OCI-LY3 (cell line): Measurements from ENCODE around the gene PNPLA8.
"Not testable (repeated sequence)": the region's sequence is repeated elsewhere in the genome, so short reads cannot be mapped to it uniquely, and the experiment has no call there.

ENCODE experiments used
- CTCF ChIP-seq: fragments of 200-600, 300-600 bp; sonication (generic); IDR thresholded peaks from 2 replicates; pipeline ENCODE4 v1.5.1; 2014; ENCODE audit warnings: antibody characterized with exemption, low read length, low read depth
- EZH2phosphoT487 ChIP-seq: fragments of 200-600 bp; shearing (Covaris generic); IDR thresholded peaks from 2 replicates; pipeline ENCODE4 v1.6.1; 2018; ENCODE audit warnings: antibody characterized with exemption, mixed run types, low read depth

- TF ChIP-seq CTCF, EZH2phosphoT487: not testable (repeated sequence)
These were observed 59.6 kb downstream of the PNPLA8 start for GRCh38 chr7:108466322-108466721.
